Measurements from ENCODE around the gene HELZ. TPM values are rescaled to one million over a fixed set of nuclear protein-coding genes. Genes with fewer than 3 reads are reported as not detected.
A peak's percentile ranks its signal among the peaks of the same experiment; 100 is the strongest.

Gene HELZ
- total and polyA plus RNA-seq, 2 donors (not counting 1 experiment from before 2014, with no cell fraction given) = 18.9 to 28.1 TPM

- H3K4me3 ChIP-seq (replicated peaks in 1 of 4; ENCODE audit: control extremely low read depth in 1 of 4, insufficient read depth in 1 of 4, low read depth in 3 of 4, low read length in 4 of 4) = no peak overlapping the region
- H3K27ac ChIP-seq (ENCODE audit: insufficient read depth, low read length) = no peak overlapping the region
- no peaks in the 10 kb centered on the region for H4K20me1 ChIP-seq (ENCODE audit: control insufficient read depth, extremely low read depth, insufficient read depth, low read length)
- no peaks in the 10 kb centered on the region for H3K36me3 ChIP-seq (ENCODE audit: control insufficient read depth, insufficient read depth, low read length)
- no peak overlapping the region for H3K9ac ChIP-seq (ENCODE audit: insufficient read depth, low read length)
- H3K9me3 ChIP-seq (ENCODE audit: control insufficient read depth, insufficient read depth, low read depth, low read length) = no peaks in the 10 kb centered on the region
- H3K79me2 ChIP-seq (ENCODE audit: control insufficient read depth, insufficient read depth, low read length) = no peaks in the 10 kb centered on the region
- no peak overlapping the region for H2AFZ ChIP-seq (ENCODE audit: low read length)
- no peak for TF ChIP-seq EZH2 (IDR thresholded peaks at IDR 0.05; ENCODE audit: low read length, missing control alignments)
- no peak for TF ChIP-seq CTCF (conservative IDR thresholded peaks at IDR 0.05 in 1 of 2, IDR thresholded peaks at IDR 0.05 in 1 of 2; ENCODE audit: low read depth in 1 of 2, low read length in 2 of 2)
- H3K27me3 ChIP-seq (ENCODE audit: control insufficient read depth, insufficient read depth, low read length) = no peaks in the 10 kb centered on the region
- no peaks in the 10 kb centered on the region for H3K4me1 ChIP-seq (ENCODE audit: control insufficient read depth, extremely low read depth, insufficient read depth, low read length)
- no peak overlapping the region for H3K4me2 ChIP-seq (ENCODE audit: extremely low read depth, insufficient read depth, low read length)
- peak; percentile 2 to 10 for DNase-seq (ENCODE audit: low read depth in 2 of 2)
Observed at GRCh38 chr17:67068999-67069398, 176.0 kb downstream of the HELZ start.

- no peak overlapping the region for H2AFZ ChIP-seq (ENCODE audit: low read length)
- H3K79me2 ChIP-seq (ENCODE audit: control insufficient read depth, insufficient read depth, low read length) = no peaks in the 10 kb centered on the region
- DNase-seq (ENCODE audit: low read depth in 2 of 2) = no peak
- H4K20me1 ChIP-seq (ENCODE audit: control insufficient read depth, extremely low read depth, insufficient read depth, low read length) = no peaks in the 10 kb centered on the region
- H3K4me1 ChIP-seq (ENCODE audit: control insufficient read depth, extremely low read depth, insufficient read depth, low read length) = no peaks in the 10 kb centered on the region
- no peak overlapping the region for H3K27ac ChIP-seq (ENCODE audit: insufficient read depth, low read length)
- no peaks in the 10 kb centered on the region for H3K27me3 ChIP-seq (ENCODE audit: control insufficient read depth, insufficient read depth, low read length)
- no peak overlapping the region for H3K9ac ChIP-seq (ENCODE audit: insufficient read depth, low read length)
- H3K9me3 ChIP-seq (ENCODE audit: control insufficient read depth, insufficient read depth, low read depth, low read length) = no peaks in the 10 kb centered on the region
- no peak overlapping the region for H3K4me2 ChIP-seq (ENCODE audit: extremely low read depth, insufficient read depth, low read length)
- H3K4me3 ChIP-seq (replicated peaks in 1 of 4; ENCODE audit: control extremely low read depth in 1 of 4, insufficient read depth in 1 of 4, low read depth in 3 of 4, low read length in 4 of 4) = no peak overlapping the region
- no peaks in the 10 kb centered on the region for H3K36me3 ChIP-seq (ENCODE audit: control insufficient read depth, insufficient read depth, low read length)
- TF ChIP-seq CTCF (conservative IDR thresholded peaks at IDR 0.05 in 1 of 2, IDR thresholded peaks at IDR 0.05 in 1 of 2; ENCODE audit: low read depth in 1 of 2, low read length in 2 of 2) = no peak
- no peak for TF ChIP-seq EZH2 (IDR thresholded peaks at IDR 0.05; ENCODE audit: low read length, missing control alignments)
Observed at GRCh38 chr17:67067571-67068482, 177.2 kb downstream of the HELZ start.

- Histone ChIP-seq H3K4me1 (ENCODE audit: control insufficient read depth, extremely low read depth, insufficient read depth, low read length) (no peaks in the 10 kb centered on the region), H3K9ac (ENCODE audit: insufficient read depth, low read length) (no peak overlapping the region), H3K27ac (ENCODE audit: insufficient read depth, low read length) (no peak overlapping the region), H3K27me3 (ENCODE audit: control insufficient read depth, insufficient read depth, low read length) (no peaks in the 10 kb centered on the region), H3K79me2 (ENCODE audit: control insufficient read depth, insufficient read depth, low read length) (no peaks in the 10 kb centered on the region), H3K9me3 (ENCODE audit: control insufficient read depth, insufficient read depth, low read depth, low read length) (no peaks in the 10 kb centered on the region), H3K4me2 (ENCODE audit: extremely low read depth, insufficient read depth, low read length) (no peak overlapping the region), H2AFZ (ENCODE audit: low read length) (no peak overlapping the region), H3K36me3 (ENCODE audit: control insufficient read depth, insufficient read depth, low read length) (no peaks in the 10 kb centered on the region), H3K4me3 (replicated peaks in 1 of 4; ENCODE audit: control extremely low read depth in 1 of 4, insufficient read depth in 1 of 4, low read depth in 3 of 4, low read length in 4 of 4) (no peak overlapping the region), H4K20me1 (ENCODE audit: control insufficient read depth, extremely low read depth, insufficient read depth, low read length) (no peaks in the 10 kb centered on the region)
- TF ChIP-seq EZH2 (IDR thresholded peaks at IDR 0.05; ENCODE audit: low read length, missing control alignments) (no peak), CTCF (conservative IDR thresholded peaks at IDR 0.05 in 1 of 2, IDR thresholded peaks at IDR 0.05 in 1 of 2; ENCODE audit: low read depth in 1 of 2, low read length in 2 of 2) (no peak)
- no peak for DNase-seq (ENCODE audit: low read depth in 2 of 2)
Observed at GRCh38 chr17:67066717-67067116, 178.3 kb downstream of the HELZ start.

All from fibroblast of lung (primary cell).